Keratinocyte (primary cell): ENCODE results near the gene CLSTN3. TPM values are rescaled to one million over a fixed set of nuclear protein-coding genes. Genes with fewer than 3 reads are reported as not detected.

ENCODE experiments used
- DNase-seq: peaks from one replicate; pipeline ENCODE4 v3.0.0-alpha.2; 2011; ENCODE audit warnings: low read depth, missing footprints, low spot score
- FAIRE-seq: peaks from 2 replicates; lab custom pipeline; 2011; peaks lifted over from hg19 to GRCh38; lab: Jason Lieb, UNC
- H2AFZ ChIP-seq: 2 replicates; pipeline ENCODE4 v1.6.0; 2012; ENCODE audit warnings: low read length, control low read depth, inconsistent platforms; ENCODE audit not compliant: control insufficient read depth
- H3K27ac ChIP-seq: 2 replicates; pipeline ENCODE4 v1.5.1; 2011; ENCODE audit warnings: low read length; ENCODE audit not compliant: control insufficient read depth, insufficient read depth
- H3K27me3 ChIP-seq: 3 replicates; pipeline ENCODE4 v1.6.0; 2011; ENCODE audit warnings: low read length; ENCODE audit not compliant: control insufficient read depth, insufficient read depth; ENCODE audit errors: extremely low read depth
- H3K36me3 ChIP-seq, 2 experiments: 2 replicates in 1 of 2; 3 replicates in 1 of 2; pipeline ENCODE4 v1.5.1; 2011; ENCODE audit warnings: low read length in 2 of 2, mild to moderate bottlenecking in 1 of 2; ENCODE audit not compliant: control insufficient read depth in 2 of 2, insufficient read depth in 2 of 2; ENCODE audit errors: extremely low read depth in 1 of 2
- H3K4me1 ChIP-seq: 3 replicates; pipeline ENCODE4 v1.5.1; 2011; ENCODE audit warnings: low read length; ENCODE audit not compliant: control insufficient read depth, insufficient read depth; ENCODE audit errors: extremely low read depth
- H3K4me2 ChIP-seq: 3 replicates; pipeline ENCODE4 v1.6.0; 2011; ENCODE audit warnings: low read depth, low read length; ENCODE audit not compliant: control insufficient read depth, insufficient read depth; ENCODE audit errors: extremely low read depth
- H3K4me3 ChIP-seq, 3 experiments: fragments of 200-600 bp in 1 of 3; sonication (generic) in 1 of 3; 2 replicates in 2 of 3; 3 replicates in 1 of 3; pipeline ENCODE4 v1.5.1; 2011 to 2016; ENCODE audit warnings: low read length in 3 of 3, mild to moderate bottlenecking in 3 of 3, control low read depth in 2 of 3, inconsistent platforms in 1 of 3, low read depth in 1 of 3, mixed read lengths in 1 of 3, mixed run types in 1 of 3, moderate library complexity in 1 of 3; ENCODE audit not compliant: control insufficient read depth in 2 of 3, insufficient read depth in 2 of 3; ENCODE audit errors: extremely low read depth in 1 of 3
- H3K79me2 ChIP-seq: 2 replicates; pipeline ENCODE4 v1.6.0; 2012; ENCODE audit warnings: low read length; ENCODE audit not compliant: control insufficient read depth, insufficient read depth
- H3K9ac ChIP-seq: 3 replicates; pipeline ENCODE4 v1.6.0; 2011; ENCODE audit warnings: low read length; ENCODE audit not compliant: control insufficient read depth, insufficient read depth; ENCODE audit errors: extremely low read depth
- H3K9me1 ChIP-seq: 3 replicates; pipeline ENCODE4 v1.6.0; 2011; ENCODE audit warnings: low read length; ENCODE audit not compliant: control insufficient read depth, insufficient read depth; ENCODE audit errors: extremely low read depth
- H3K9me3 ChIP-seq: 2 replicates; pipeline ENCODE4 v1.5.1; 2012; ENCODE audit warnings: low read depth, low read length; ENCODE audit not compliant: control insufficient read depth
- H4K20me1 ChIP-seq: 3 replicates; pipeline ENCODE4 v1.6.0; 2011; ENCODE audit warnings: low read length; ENCODE audit not compliant: control insufficient read depth, insufficient read depth; ENCODE audit errors: extremely low read depth
- EZH2 ChIP-seq: IDR thresholded peaks from one replicate; pipeline ENCODE4 v1.6.1; 2012; ENCODE audit warnings: inconsistent platforms, mild to moderate bottlenecking, low read length, moderate library complexity
- dilution Hi-C: fragments of 300-500 bp; cut with MboI; formaldehyde crosslinking; loops from one replicate; pipeline ENCODE4 v1.7.0; 2020; ENCODE audit warnings: low sequenced_read_pairs; ENCODE audit not compliant: extremely low pct_ligation_motif_present
- polyA plus RNA-seq, 5 experiments: library from polyadenylated mRNA; depleted of rRNA in 3 of 5; stranded (reverse) in 3 of 5; stranded (forward) in 1 of 5; unstranded in 1 of 5; fragments of >200 nt; gene quantifications; 1 replicate in 1 of 5; 2 replicates in 3 of 5; 3 replicates in 1 of 5; pipeline versions ENCODE4 v1.2.1 to v1.2.3, GENCODE V29; 2011 to 2012; ENCODE audit warnings: missing spikeins in 2 of 5, low read depth in 1 of 5, low replicate concordance in 1 of 5
- TF ChIP-seq, protein P1 (sequence below), 3 experiments: IDR thresholded peaks in 1 of 3; conservative IDR thresholded peaks in 1 of 3; optimal IDR thresholded peaks in 1 of 3; 2 replicates in 2 of 3; 3 replicates in 1 of 3; pipeline versions ENCODE3 to v1.5.1; 2011; ENCODE audit warnings: low read length in 3 of 3, mild to moderate bottlenecking in 3 of 3, moderate library complexity in 2 of 3, control low read depth in 1 of 3, inconsistent platforms in 1 of 3; ENCODE audit not compliant: insufficient read depth in 2 of 3; ENCODE audit errors: extremely low read depth in 1 of 3

The CLSTN3 gene
- polyA plus RNA-seq, 1 donor (not counting 4 experiments of a cell fraction or from before 2014, with no cell fraction given): 12.8 TPM

DNA sequence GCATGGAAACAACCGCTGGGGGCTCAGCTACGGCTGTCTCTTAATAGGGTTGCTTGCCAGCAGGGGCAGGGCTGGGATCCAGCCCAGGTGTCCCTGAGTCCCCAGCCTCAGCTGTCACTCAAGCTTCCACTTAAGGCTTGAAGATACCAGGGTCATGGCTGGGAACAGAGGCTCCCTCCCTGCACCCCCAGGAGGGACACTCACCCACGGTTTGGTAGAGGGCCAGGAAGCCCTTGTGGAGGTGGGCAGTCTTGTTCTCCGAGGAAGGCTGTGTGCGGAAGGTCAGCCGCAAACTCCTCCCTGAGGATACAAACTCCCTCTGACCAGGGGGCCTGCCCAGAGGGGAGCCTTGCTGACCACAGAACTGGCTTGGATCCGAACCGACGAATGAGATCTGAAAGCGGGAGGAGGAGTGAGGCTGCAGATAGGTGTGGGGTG lies 28.5 kb upstream of the CLSTN3 start:
- no peaks in the 10 kb centered on the region for H3K27me3 ChIP-seq
- dilution Hi-C loops: no loop called here
- no peak overlapping the region for H3K4me3 ChIP-seq
- H2AFZ ChIP-seq: no peak overlapping the region
- no peak for FAIRE-seq
- H3K79me2 ChIP-seq: peaks cover 4% of the 10 kb centered on the region
- H4K20me1 ChIP-seq: peaks cover 3% of the 10 kb centered on the region
- TF ChIP-seq, protein P1, sequence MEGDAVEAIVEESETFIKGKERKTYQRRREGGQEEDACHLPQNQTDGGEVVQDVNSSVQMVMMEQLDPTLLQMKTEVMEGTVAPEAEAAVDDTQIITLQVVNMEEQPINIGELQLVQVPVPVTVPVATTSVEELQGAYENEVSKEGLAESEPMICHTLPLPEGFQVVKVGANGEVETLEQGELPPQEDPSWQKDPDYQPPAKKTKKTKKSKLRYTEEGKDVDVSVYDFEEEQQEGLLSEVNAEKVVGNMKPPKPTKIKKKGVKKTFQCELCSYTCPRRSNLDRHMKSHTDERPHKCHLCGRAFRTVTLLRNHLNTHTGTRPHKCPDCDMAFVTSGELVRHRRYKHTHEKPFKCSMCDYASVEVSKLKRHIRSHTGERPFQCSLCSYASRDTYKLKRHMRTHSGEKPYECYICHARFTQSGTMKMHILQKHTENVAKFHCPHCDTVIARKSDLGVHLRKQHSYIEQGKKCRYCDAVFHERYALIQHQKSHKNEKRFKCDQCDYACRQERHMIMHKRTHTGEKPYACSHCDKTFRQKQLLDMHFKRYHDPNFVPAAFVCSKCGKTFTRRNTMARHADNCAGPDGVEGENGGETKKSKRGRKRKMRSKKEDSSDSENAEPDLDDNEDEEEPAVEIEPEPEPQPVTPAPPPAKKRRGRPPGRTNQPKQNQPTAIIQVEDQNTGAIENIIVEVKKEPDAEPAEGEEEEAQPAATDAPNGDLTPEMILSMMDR (optimal IDR thresholded peaks at IDR 0.05 in 1 of 3, IDR thresholded peaks at IDR 0.05 in 1 of 3, conservative IDR thresholded peaks at IDR 0.05 in 1 of 3; ENCODE audit: extremely low read depth in 1 of 3, insufficient read depth in 2 of 3, low read length in 3 of 3): no peak
- TF ChIP-seq EZH2: no peak
- H3K36me3 ChIP-seq: peaks cover 0 to 21% of the 10 kb centered on the region in 2 experiments
- no peak overlapping the region for H3K27ac ChIP-seq
- H3K4me2 ChIP-seq: no peak overlapping the region
- H3K9ac ChIP-seq: no peak overlapping the region
- no peak for DNase-seq
- no peaks in the 10 kb centered on the region for H3K9me3 ChIP-seq
- no peaks in the 10 kb centered on the region for H3K9me1 ChIP-seq
- no peaks in the 10 kb centered on the region for H3K4me1 ChIP-seq

DNA sequence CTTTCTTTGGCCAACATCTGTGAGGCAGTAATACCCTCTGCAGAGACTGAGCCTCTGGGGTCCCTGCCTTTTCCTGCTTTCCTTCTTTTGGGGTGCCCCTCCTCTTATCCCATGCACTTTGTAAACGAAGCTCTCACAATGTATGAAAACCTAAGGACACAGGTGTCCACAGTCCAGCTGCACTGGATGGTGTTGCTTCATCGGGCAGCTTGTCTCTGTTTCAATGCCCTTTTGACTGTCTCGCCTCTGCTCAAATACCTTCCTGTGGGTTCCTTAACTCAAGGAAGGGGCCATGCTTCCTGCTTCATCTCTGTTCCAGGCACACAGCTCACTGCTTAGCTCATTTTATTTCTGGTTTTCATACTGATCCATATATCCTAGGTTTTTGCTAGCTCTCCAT lies 27.6 kb upstream of the CLSTN3 start:
- no peak for DNase-seq

More for the DNA sequence above, 27.6 kb upstream of the CLSTN3 start:
- Histone ChIP-seq H3K4me3 (no peak overlapping the region), H3K27me3 (no peaks in the 10 kb centered on the region), H3K9ac (no peak overlapping the region), H3K4me2 (no peak overlapping the region), H3K27ac (no peak overlapping the region), H4K20me1 (peaks cover 3% of the 10 kb centered on the region), H2AFZ (no peak overlapping the region), H3K4me1 (no peaks in the 10 kb centered on the region), H3K36me3 (peaks cover 0 to 19% of the 10 kb centered on the region in 2 experiments), H3K9me1 (no peaks in the 10 kb centered on the region), H3K79me2 (peaks cover 8% of the 10 kb centered on the region), H3K9me3 (no peaks in the 10 kb centered on the region)
- FAIRE-seq: no peak
- dilution Hi-C loops: no loop called here
- TF ChIP-seq, protein P1 (optimal IDR thresholded peaks at IDR 0.05 in 1 of 3, IDR thresholded peaks at IDR 0.05 in 1 of 3, conservative IDR thresholded peaks at IDR 0.05 in 1 of 3; ENCODE audit: extremely low read depth in 1 of 3, insufficient read depth in 2 of 3, low read length in 3 of 3): no peak
- no peak for TF ChIP-seq EZH2
